PC-9 (cell line): ENCODE measurements around the gene FBXW7. TPM values are rescaled to one million over a fixed set of nuclear protein-coding genes. Genes with fewer than 3 reads are reported as not detected.

Experiments used
- BruUV-seq: library from RNA; stranded (reverse); fragments of 400-500 nt; replicated peaks from 2 replicates; lab custom pipeline; 2021; lab: Mats Ljungman, UMichigan
- CTCF ChIA-PET: fragments of 300-600 bp; sonication (Branson Sonifier 250); formaldehyde crosslinking; loops from one replicate; lab custom pipeline; 2022; ENCODE audit warnings: antibody characterized with exemption; lab: Charles Lee
- POLR2A ChIA-PET: fragments of 300-600 bp; sonication (Branson Sonifier 250); formaldehyde crosslinking; loops from one replicate; lab custom pipeline; 2022; ENCODE audit warnings: antibody characterized with exemption; ENCODE audit not compliant: unreplicated experiment; lab: Charles Lee
- DNase-seq, 2 experiments: peaks; one replicate each; pipeline versions ENCODE4 v3.0.0 to v3.0.0-alpha.2; 2015 to 2022; ENCODE audit warnings: mixed read lengths in 1 of 2
- H2AFZ ChIP-seq: fragments of 200-600 bp; sonication (generic); 2 replicates; pipeline ENCODE4 v1.8.1; 2017; ENCODE audit warnings: antibody characterized with exemption
- H3F3A ChIP-seq: fragments of 200-600 bp; sonication (generic); 2 replicates; pipeline ENCODE4 v1.8.1; 2017; ENCODE audit warnings: antibody characterized with exemption, mild to moderate bottlenecking, low read depth; ENCODE audit not compliant: insufficient read depth
- H3K27ac ChIP-seq: fragments of 200-600 bp; sonication (generic); 2 replicates; pipeline ENCODE4 v1.6.1; 2016; ENCODE audit warnings: mixed run types
- H3K27me3 ChIP-seq: fragments of 200-600 bp; sonication (generic); 2 replicates; pipeline ENCODE4 v1.6.1; 2016; ENCODE audit warnings: low read depth, mixed run types; ENCODE audit not compliant: insufficient read depth
- H3K36me3 ChIP-seq: fragments of 200-600 bp; sonication (generic); 2 replicates; pipeline ENCODE4 v1.6.1; 2016; ENCODE audit warnings: low read depth, mixed run types
- H3K4me1 ChIP-seq: fragments of 200-600 bp; sonication (generic); replicated peaks from 2 replicates; pipeline ENCODE4 v1.6.1; 2016; ENCODE audit warnings: mixed run types; ENCODE audit not compliant: insufficient read depth
- H3K4me2 ChIP-seq: fragments of 200-600 bp; sonication (generic); 2 replicates; pipeline ENCODE4 v1.6.1; 2017; ENCODE audit warnings: mixed run types
- H3K4me3 ChIP-seq: fragments of 200-600 bp; sonication (generic); 2 replicates; pipeline ENCODE4 v1.6.1; 2016; ENCODE audit warnings: mixed run types
- H3K79me2 ChIP-seq: fragments of 200-600 bp; sonication (generic); 2 replicates; pipeline ENCODE4 v1.6.1; 2017; ENCODE audit warnings: low read depth, mixed run types
- H3K9me2 ChIP-seq: fragments of 200-600 bp; sonication (generic); 2 replicates; pipeline ENCODE4 v1.8.1; 2017; ENCODE audit warnings: mild to moderate bottlenecking; ENCODE audit not compliant: insufficient read depth
- H3K9me3 ChIP-seq: fragments of 200-600 bp; sonication (generic); 2 replicates; pipeline ENCODE4 v1.8.1; 2016; ENCODE audit warnings: low read depth; ENCODE audit not compliant: insufficient read depth
- H4K20me1 ChIP-seq: fragments of 200-600 bp; sonication (generic); 2 replicates; pipeline ENCODE4 v1.8.1; 2017; ENCODE audit not compliant: insufficient read depth
- EZH2 ChIP-seq: fragments of 200-600 bp; sonication (generic); IDR thresholded peaks from 2 replicates; pipeline ENCODE4 v1.8.0; 2017; ENCODE audit warnings: antibody characterized with exemption, low read depth
- intact Hi-C: fragments of 100-400 bp; cut with micrococcal nuclease; formaldehyde crosslinking; loops from one replicate; pipeline ENCODE4 v1.10.0; 2022; ENCODE audit not compliant: unreplicated experiment
- total RNA-seq: library from RNA; stranded (reverse); gene quantifications from 2 replicates; pipeline ENCODE4 v1.2.3, GENCODE V29; 2021
- TF ChIP-seq, protein P1 (sequence below): fragments of 200-600 bp; sonication (generic); conservative IDR thresholded peaks from 2 replicates; pipeline ENCODE4 v1.6.1; 2017; ENCODE audit warnings: mixed run types, antibody characterized with exemption, mild to moderate bottlenecking, moderate library complexity

Gene FBXW7
- total RNA-seq, 1 experiment from 2014 or later: 30.2 TPM

DNA sequence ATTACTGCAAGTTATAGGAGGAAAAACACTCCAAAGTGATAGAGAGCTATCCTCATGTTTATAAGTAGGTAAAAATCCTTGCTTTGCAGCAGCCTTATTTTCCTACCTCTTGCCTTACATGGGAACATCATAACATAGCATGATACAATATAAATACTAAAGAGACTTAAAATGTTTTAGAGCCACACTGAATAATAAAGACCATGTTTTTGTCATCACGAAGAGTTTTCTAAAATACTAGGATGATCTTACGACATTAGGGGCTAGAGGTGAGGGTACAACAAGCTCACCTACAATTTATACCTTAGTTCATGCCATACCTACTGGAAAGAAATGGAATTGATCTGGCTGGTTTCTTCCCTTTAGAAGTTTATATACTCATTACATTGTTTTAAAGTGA is 184.8 kb downstream of the FBXW7 start:
- no TSS peak for BruUV-seq
- Histone ChIP-seq H3K9me2 (no peaks in the 10 kb centered on the region), H3K4me2 (no peak overlapping the region), H3K4me3 (no peak overlapping the region), H3K27ac (no peak overlapping the region), H2AFZ (no peak overlapping the region), H3K9me3 (no peaks in the 10 kb centered on the region), H3K27me3 (no peaks in the 10 kb centered on the region), H3K79me2 (no peaks in the 10 kb centered on the region), H4K20me1 (no peaks in the 10 kb centered on the region), H3K4me1 (no peaks in the 10 kb centered on the region), H3F3A (no peaks in the 10 kb centered on the region), H3K36me3 (no peaks in the 10 kb centered on the region)
- CTCF ChIA-PET: no interaction called here
- POLR2A ChIA-PET: interaction anchor here (0.5 kb wide), 2 partner anchors 217 to 417 kb away, joined by 3 to 9 read pairs; no protein-coding TSS in a partner anchor
- DNase-seq: no peak
- intact Hi-C loops: no loop called here
- TF ChIP-seq, protein P1, sequence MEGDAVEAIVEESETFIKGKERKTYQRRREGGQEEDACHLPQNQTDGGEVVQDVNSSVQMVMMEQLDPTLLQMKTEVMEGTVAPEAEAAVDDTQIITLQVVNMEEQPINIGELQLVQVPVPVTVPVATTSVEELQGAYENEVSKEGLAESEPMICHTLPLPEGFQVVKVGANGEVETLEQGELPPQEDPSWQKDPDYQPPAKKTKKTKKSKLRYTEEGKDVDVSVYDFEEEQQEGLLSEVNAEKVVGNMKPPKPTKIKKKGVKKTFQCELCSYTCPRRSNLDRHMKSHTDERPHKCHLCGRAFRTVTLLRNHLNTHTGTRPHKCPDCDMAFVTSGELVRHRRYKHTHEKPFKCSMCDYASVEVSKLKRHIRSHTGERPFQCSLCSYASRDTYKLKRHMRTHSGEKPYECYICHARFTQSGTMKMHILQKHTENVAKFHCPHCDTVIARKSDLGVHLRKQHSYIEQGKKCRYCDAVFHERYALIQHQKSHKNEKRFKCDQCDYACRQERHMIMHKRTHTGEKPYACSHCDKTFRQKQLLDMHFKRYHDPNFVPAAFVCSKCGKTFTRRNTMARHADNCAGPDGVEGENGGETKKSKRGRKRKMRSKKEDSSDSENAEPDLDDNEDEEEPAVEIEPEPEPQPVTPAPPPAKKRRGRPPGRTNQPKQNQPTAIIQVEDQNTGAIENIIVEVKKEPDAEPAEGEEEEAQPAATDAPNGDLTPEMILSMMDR: no peak
- no peak for TF ChIP-seq EZH2

DNA sequence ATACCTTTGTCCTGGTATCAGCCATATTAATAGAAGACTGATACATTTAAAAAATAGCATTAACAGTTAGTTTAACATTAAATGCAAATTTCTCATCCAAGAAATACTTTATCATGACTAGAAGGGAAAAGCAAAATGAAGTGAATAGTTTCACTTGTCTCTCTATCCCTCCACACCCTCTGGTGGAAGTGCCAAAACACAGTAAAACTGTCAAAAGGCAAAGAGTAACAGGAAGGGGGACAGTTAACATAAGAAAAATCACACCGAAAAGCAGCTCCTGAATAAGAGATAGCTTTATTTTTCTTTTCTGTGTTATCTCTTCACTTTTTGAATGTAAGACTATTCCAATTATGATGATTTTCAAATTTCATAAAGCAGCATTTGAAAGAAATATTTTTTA is 187.2 kb downstream of the FBXW7 start:
- no peak overlapping the region for H2AFZ ChIP-seq
- H3K27me3 ChIP-seq: no peaks in the 10 kb centered on the region
- H3K36me3 ChIP-seq: no peaks in the 10 kb centered on the region
- no peaks in the 10 kb centered on the region for H4K20me1 ChIP-seq
- H3K27ac ChIP-seq: no peak overlapping the region
- CTCF ChIA-PET: interaction anchor here (0.6 kb wide), 1 partner anchor 243 kb away, joined by 4 read pairs; no protein-coding TSS in a partner anchor
- no peaks in the 10 kb centered on the region for H3F3A ChIP-seq
- intact Hi-C loops: no loop called here
- TF ChIP-seq, protein P1: no peak
- H3K9me2 ChIP-seq: no peaks in the 10 kb centered on the region
- no peaks in the 10 kb centered on the region for H3K4me1 ChIP-seq
- no TSS peak for BruUV-seq
- H3K9me3 ChIP-seq: no peaks in the 10 kb centered on the region
- no peak for DNase-seq
- POLR2A ChIA-PET: interaction anchor here (0.7 to 0.8 kb wide), 2 partner anchors 304 to 1231 kb away, joined by 4 to 29 read pairs; no protein-coding TSS in a partner anchor
- H3K4me2 ChIP-seq: no peak overlapping the region
- H3K79me2 ChIP-seq: no peaks in the 10 kb centered on the region
- no peak overlapping the region for H3K4me3 ChIP-seq

DNA sequence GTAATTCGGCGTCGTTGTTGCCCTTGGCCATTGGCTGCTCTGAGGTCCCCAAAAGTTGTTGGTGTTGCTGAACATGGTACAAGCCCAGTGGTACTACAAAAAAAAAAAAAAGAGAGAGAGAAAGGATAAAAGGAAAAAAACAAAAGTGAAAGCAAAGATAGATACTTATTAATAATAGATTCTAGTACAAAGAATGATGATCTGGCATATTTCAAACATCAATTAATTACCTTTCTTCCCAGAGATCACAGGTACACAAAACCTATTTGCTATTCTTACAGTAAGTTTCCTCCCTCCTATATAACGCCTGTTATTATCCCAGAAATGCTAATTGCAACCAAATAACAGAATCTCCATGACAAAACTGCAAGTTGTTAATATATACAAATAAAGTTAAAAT is 188.9 kb downstream of the FBXW7 start:
- Histone ChIP-seq H3K36me3 (no peaks in the 10 kb centered on the region), H3K4me3 (no peak overlapping the region), H3K9me3 (no peaks in the 10 kb centered on the region), H3K27me3 (no peaks in the 10 kb centered on the region), H3K4me2 (no peak overlapping the region), H3F3A (no peaks in the 10 kb centered on the region), H3K9me2 (no peaks in the 10 kb centered on the region), H3K27ac (no peak overlapping the region), H4K20me1 (no peaks in the 10 kb centered on the region), H2AFZ (no peak overlapping the region), H3K4me1 (no peaks in the 10 kb centered on the region), H3K79me2 (no peaks in the 10 kb centered on the region)
- TF ChIP-seq, protein P1: no peak
- TF ChIP-seq EZH2: no peak
- no peak for DNase-seq
- POLR2A ChIA-PET: no interaction called here
- CTCF ChIA-PET: no interaction called here
- intact Hi-C loops: no loop called here
- BruUV-seq: no TSS peak
